IMR-90 (cell line): ENCODE results near the gene F12. TPM values are rescaled to one million over a fixed set of nuclear protein-coding genes. Genes with fewer than 3 reads are reported as not detected.
A peak's percentile ranks its signal among the peaks of the same experiment; 100 is the strongest.

Source experiments
- ATAC-seq: fragments of 200-7000 bp; cut with Tn5 transposase; 2 replicates; pipeline ENCODE4 v1.9.1; 2020; ENCODE audit warnings: low read depth, mild to moderate bottlenecking, moderate library complexity
- BruUV-seq: library from RNA; stranded (reverse); fragments of 400-500 nt; replicated peaks from 2 replicates; lab custom pipeline; 2021; lab: Mats Ljungman, UMichigan
- CTCF ChIA-PET: fragments of 300-600 bp; formaldehyde crosslinking; extraction: SDS; loops from one replicate; lab custom pipeline; 2021; ENCODE audit warnings: antibody characterized with exemption; lab: Yijun Ruan, JAX
- POLR2A ChIA-PET: fragments of 300-600 bp; sonication (Branson Sonifier 250); formaldehyde crosslinking; loops from one replicate; lab custom pipeline; 2022; ENCODE audit warnings: antibody characterized with exemption; ENCODE audit not compliant: unreplicated experiment; lab: Charles Lee
- DNase-seq: peaks from one replicate; pipeline ENCODE4 v3.0.0; 2013
- H2AFZ ChIP-seq: replicated peaks from 2 replicates; pipeline ENCODE3; 2013; ENCODE audit warnings: low read length, mild to moderate bottlenecking; ENCODE audit not compliant: poor library complexity
- H2AK5ac ChIP-seq: 2 replicates; pipeline ENCODE4 v1.6.1; 2013; ENCODE audit warnings: low read depth, low read length, inconsistent platforms
- H2AK9ac ChIP-seq: replicated peaks from 2 replicates; pipeline ENCODE3; 2013; ENCODE audit warnings: mild to moderate bottlenecking, low read depth, low read length, moderate library complexity; ENCODE audit not compliant: poor library complexity
- H2BK120ac ChIP-seq: 2 replicates; pipeline ENCODE4 v1.6.1; 2013; ENCODE audit warnings: low read depth, low read length, inconsistent platforms
- H2BK15ac ChIP-seq: 3 replicates; pipeline ENCODE4 v1.6.1; 2013; ENCODE audit warnings: low read depth, low read length, inconsistent platforms
- H2BK20ac ChIP-seq: 2 replicates; pipeline ENCODE4 v1.6.1; 2013; ENCODE audit warnings: low read depth, mild to moderate bottlenecking, inconsistent platforms, low read length, moderate library complexity
- H2BK5ac ChIP-seq: 2 replicates; pipeline ENCODE4 v1.6.1; 2013; ENCODE audit warnings: mild to moderate bottlenecking, low read depth, low read length, inconsistent platforms; ENCODE audit not compliant: poor library complexity, severe bottlenecking
- H3K14ac ChIP-seq: replicated peaks from 2 replicates; pipeline ENCODE4 v1.6.1; 2013; ENCODE audit warnings: low read depth, low read length, inconsistent platforms
- H3K18ac ChIP-seq: 2 replicates; pipeline ENCODE4 v1.6.1; 2013; ENCODE audit warnings: low read depth, low read length, control low read depth
- H3K23ac ChIP-seq: 2 replicates; pipeline ENCODE4 v1.6.1; 2013; ENCODE audit warnings: low read depth, low read length, inconsistent platforms
- H3K27ac ChIP-seq: 2 replicates; pipeline ENCODE4 v1.5.1; 2013; ENCODE audit warnings: mild to moderate bottlenecking, control low read depth, low read length; ENCODE audit not compliant: insufficient read depth
- H3K27me3 ChIP-seq: 2 replicates; pipeline ENCODE4 v1.6.1; 2013; ENCODE audit warnings: low read length; ENCODE audit not compliant: control insufficient read depth, insufficient read depth
- H3K36me3 ChIP-seq: 2 replicates; pipeline ENCODE4 v1.6.1; 2013; ENCODE audit warnings: low read length, mixed read lengths; ENCODE audit not compliant: control insufficient read depth, insufficient read depth
- H3K4ac ChIP-seq: 2 replicates; pipeline ENCODE4 v1.6.1; 2013; ENCODE audit warnings: low read depth, low read length, inconsistent platforms
- H3K4me1 ChIP-seq: 2 replicates; pipeline ENCODE4 v1.6.1; 2013; ENCODE audit warnings: low read length, mixed read lengths; ENCODE audit not compliant: control insufficient read depth, insufficient read depth
- H3K4me2 ChIP-seq: 2 replicates; pipeline ENCODE4 v1.6.1; 2013; ENCODE audit warnings: low read depth, mild to moderate bottlenecking, control low read depth, low read length, moderate library complexity
- H3K4me3 ChIP-seq: 2 replicates; pipeline ENCODE4 v1.5.1; 2013; ENCODE audit warnings: low read depth, mild to moderate bottlenecking, control low read depth, low read length, moderate library complexity; ENCODE audit not compliant: insufficient read depth
- H3K56ac ChIP-seq: 2 replicates; pipeline ENCODE4 v1.6.1; 2013; ENCODE audit warnings: low read length, inconsistent platforms; ENCODE audit not compliant: insufficient read depth; ENCODE audit errors: extremely low read depth
- H3K79me1 ChIP-seq, 2 experiments: 2 replicates each; pipeline ENCODE4 v1.6.1; 2013; ENCODE audit warnings: low read length in 2 of 2, inconsistent platforms in 1 of 2, low read depth in 1 of 2
- H3K9ac ChIP-seq: 2 replicates; pipeline ENCODE4 v1.6.1; 2013; ENCODE audit warnings: low read depth, low read length, control low read depth
- H3K9me1 ChIP-seq: 2 replicates; pipeline ENCODE4 v1.6.1; 2013; ENCODE audit warnings: low read length, inconsistent platforms; ENCODE audit not compliant: insufficient read depth
- H3K9me3 ChIP-seq: 2 replicates; pipeline ENCODE4 v1.6.1; 2013; ENCODE audit warnings: low read length; ENCODE audit not compliant: control insufficient read depth, insufficient read depth
- H4K20me1 ChIP-seq: 2 replicates; pipeline ENCODE4 v1.6.1; 2013; ENCODE audit warnings: low read length, inconsistent platforms; ENCODE audit not compliant: insufficient read depth
- H4K5ac ChIP-seq: 2 replicates; pipeline ENCODE4 v1.6.1; 2013; ENCODE audit warnings: mild to moderate bottlenecking, low read depth, low read length, control low read depth
- H4K8ac ChIP-seq, 2 experiments: 2 replicates each; pipeline ENCODE4 v1.6.1; 2013; ENCODE audit warnings: low read depth in 2 of 2, low read length in 2 of 2, control low read depth in 1 of 2, inconsistent platforms in 1 of 2
- H4K91ac ChIP-seq: 2 replicates; pipeline ENCODE4 v1.6.1; 2013; ENCODE audit warnings: low read depth, low read length, inconsistent platforms; ENCODE audit not compliant: insufficient read depth
- BHLHE40 ChIP-seq: fragments of 150-350 bp; IDR thresholded peaks from 2 replicates; pipeline ENCODE4 v1.6.1; 2016; ENCODE audit warnings: mild to moderate bottlenecking, low read depth, low read length
- CHD1 ChIP-seq: IDR thresholded peaks from 2 replicates; pipeline ENCODE4 v1.6.1; 2012; ENCODE audit warnings: low read depth, low read length, improper control_type of control experiment
- CTCF ChIP-seq: conservative IDR thresholded peaks from 2 replicates; pipeline ENCODE4 v1.5.1; 2012; ENCODE audit warnings: mild to moderate bottlenecking, low read depth, low read length, improper control_type of control experiment
- ELK1 ChIP-seq: fragments of 150-350 bp; IDR thresholded peaks from 2 replicates; pipeline ENCODE4 v1.6.1; 2016; ENCODE audit warnings: low read depth, mild to moderate bottlenecking, low read length, moderate library complexity, borderline replicate concordance
- FOS ChIP-seq: fragments of 150-350 bp; IDR thresholded peaks from 2 replicates; pipeline ENCODE4 v1.6.1; 2016; ENCODE audit warnings: low read depth, low read length
- MAZ ChIP-seq: IDR thresholded peaks from 2 replicates; pipeline ENCODE4 v1.6.1; 2012; ENCODE audit warnings: low read depth, mild to moderate bottlenecking, low read length, improper control_type of control experiment, moderate library complexity, borderline replicate concordance
- MXI1 ChIP-seq: IDR thresholded peaks from 2 replicates; pipeline ENCODE4 v1.6.1; 2012; ENCODE audit warnings: low read depth, mild to moderate bottlenecking, low read length, moderate library complexity, borderline replicate concordance
- RAD21 ChIP-seq: IDR thresholded peaks from 2 replicates; pipeline ENCODE4 v1.6.1; 2012; ENCODE audit warnings: low read length, improper control_type of control experiment
- RFX5 ChIP-seq: IDR thresholded peaks from 2 replicates; pipeline ENCODE4 v1.8.0; 2012; ENCODE audit warnings: low read depth, mild to moderate bottlenecking, low read length, moderate library complexity
- SMC3 ChIP-seq: fragments of 150-350 bp; IDR thresholded peaks from 2 replicates; pipeline ENCODE4 v1.6.1; 2016; ENCODE audit warnings: low read depth, mild to moderate bottlenecking, antibody characterized with exemption, low read length, moderate library complexity
- WGBS, 2 experiments: methylation state at CpG; one replicate each; pipeline versions ENCODE4 v1.1.5 to v1.1.7; 2013; ENCODE audit warnings: missing lambda C conversion rate in 2 of 2; ENCODE audit not compliant: insufficient read length in 1 of 2; ENCODE audit errors: extremely low coverage in 2 of 2; 5-methylcytosine and 5-hydroxymethylcytosine counted together
- dilution Hi-C: fragments of 300-500 bp; cut with HindIII; formaldehyde crosslinking; loops from one replicate; pipeline ENCODE4 v1.14.3; 2018; ENCODE audit warnings: low sequenced_read_pairs; ENCODE audit not compliant: unreplicated experiment
- in situ Hi-C: fragments of 300-500 bp; cut with MboI; formaldehyde crosslinking; loops from 3 replicates; pipeline ENCODE4 v1.14.3; 2019; ENCODE audit warnings: low sequenced_read_pairs, inconsistent platforms, mixed read lengths
- intact Hi-C: fragments of 100-400 bp; cut with micrococcal nuclease; formaldehyde crosslinking; loops from 2 replicates; pipeline ENCODE4 v1.10.0; 2022
- polyA plus RNA-seq, 3 experiments: library from polyadenylated mRNA; depleted of rRNA; stranded (reverse); fragments of >200 nt; gene quantifications; 2 replicates each; pipeline ENCODE4 v1.2.3, GENCODE V29; 2012; ENCODE audit warnings: low replicate concordance in 1 of 3
- total RNA-seq: library from RNA; depleted of rRNA; stranded (reverse); fragments of >200 nt; gene quantifications from 2 replicates; pipeline ENCODE4 v1.2.3, GENCODE V29; 2012

Gene F12
- total and polyA plus RNA-seq, 2 of the 4 experiments (the other 2 are of a cell fraction), result 0.36 to 1.2 TPM

- POLR2A ChIA-PET, result no interaction called here
- in situ Hi-C loops, result no loop called here
- H2AK9ac ChIP-seq, result peak overlapping the region; percentile 38
Measured at GRCh38 chr5:177403792-177404640, 5.3 kb downstream of the F12 start.

More at GRCh38 chr5:177403792-177404640, 5.3 kb downstream of the F12 start:
- H3K4me1 ChIP-seq, result peaks cover 4% of the 10 kb centered on the region; the same call in 1 of the 2 replicates
- peak overlapping the region; percentile 63; the same call in 1 of the 2 replicates for H3K4ac ChIP-seq
- H3K14ac ChIP-seq, result no peak overlapping the region
- peaks cover 54% of the 10 kb centered on the region for H3K27me3 ChIP-seq
- H2BK120ac ChIP-seq, result peak overlapping the region; percentile 64; the same call in 1 of the 2 replicates
- no peak overlapping the region for H2BK15ac ChIP-seq
- DNase-seq (peak; percentile 75), ATAC-seq (peak; percentile 90)
- peak overlapping the region; percentile 79; the same call in 1 of the 2 replicates for H4K91ac ChIP-seq
- no peaks in the 10 kb centered on the region for H3K9me1 ChIP-seq
- H2AK5ac ChIP-seq, result peak overlapping the region; percentile 5; the same call in 1 of the 2 replicates
- no peak overlapping the region; the same call in 1 of the 2 replicates for H3K27ac ChIP-seq
- H4K20me1 ChIP-seq, result no peaks in the 10 kb centered on the region
- 2% methylated on average over 57 of the region's 93 CpGs; no CpG with 5 or more reads in 1 of the 2 experiments for WGBS, 2 experiments
- TF ChIP-seq MAZ (peak; percentile 31; the same call in 1 of the 2 replicates), CTCF (peak; percentile 75), RFX5 (no peak), SMC3 (peak; percentile 58), MXI1 (peak; percentile 94), FOS (no peak), RAD21 (peak; percentile 84), CHD1 (no peak), BHLHE40 (peak; percentile 78), ELK1 (no peak)
- peaks cover 2% of the 10 kb centered on the region; the same call in 1 of the 2 replicates for H3K9me3 ChIP-seq
- CTCF ChIA-PET, result interaction anchor here (0.5 to 5.4 kb wide), 24 partner anchors 9 to 391 kb away, joined by 3 to 56 read pairs (median 4); partner anchors contain the start of genes GRK6, LMAN2, PDLIM7 and PRR7
- peak overlapping the region; percentile 87 for H3K4me2 ChIP-seq
- H3K36me3 ChIP-seq, result no peaks in the 10 kb centered on the region
- no TSS peak for BruUV-seq
- peak overlapping the region; percentile 81 for H4K5ac ChIP-seq
- no peaks in the 10 kb centered on the region for H3K79me1 ChIP-seq
- H2AFZ ChIP-seq, result peak overlapping the region; percentile 92
- H4K8ac ChIP-seq, result peak overlapping the region; percentile 91 to 97; a peak in 3 of 4 replicates
- H3K9ac ChIP-seq, result peak overlapping the region; percentile 57
- H3K56ac ChIP-seq, result no peak overlapping the region
- no peak overlapping the region for H2BK20ac ChIP-seq
- no peak overlapping the region for H2BK5ac ChIP-seq
- H3K4me3 ChIP-seq, result peak overlapping the region; percentile 57
- no peak overlapping the region for H3K23ac ChIP-seq
- H3K18ac ChIP-seq, result no peak overlapping the region; the same call in 1 of the 2 replicates
- dilution Hi-C loops (no loop called here), intact Hi-C loops (loop anchor here (1.0 to 2.0 kb wide), 4 partner anchors 22 to 97 kb away; partner anchors contain the start of genes GRK6 and PRR7)
